ENCODE data around the gene MRPL1.

MRPL1 gene

GRCh38 chr4:77989968-77990367, 127.3 kb downstream of the MRPL1 start:
- no peak for DNase-seq

- DNase-seq: no peak
These were observed 127.8 kb downstream of the MRPL1 start for GRCh38 chr4:77990456-77990855.

GRCh38 chr4:77990904-77991358, 128.3 kb downstream of the MRPL1 start:
- no peak for DNase-seq

GRCh38 chr4:77992581-77992980, 130.0 kb downstream of the MRPL1 start:
- no peak for DNase-seq

- no peak for DNase-seq
These were observed 131.6 kb downstream of the MRPL1 start for GRCh38 chr4:77994194-77994721.

- no peak for DNase-seq
These were observed 133.4 kb downstream of the MRPL1 start for GRCh38 chr4:77996076-77996475.

- no peak for DNase-seq
These were observed 138.9 kb downstream of the MRPL1 start for GRCh38 chr4:78001531-78001930.

- no peak for DNase-seq
These were observed 139.6 kb downstream of the MRPL1 start for GRCh38 chr4:78002260-78002659.

Data from NCI-H446 (cell line).